ENCODE results near the gene HTATSF1.

Gene HTATSF1

GRCh38 chrX:136450050-136450830, 47.2 kb upstream of the HTATSF1 start:
- TF ChIP-seq SNAI2 (CRISPR knock-in tag; IDR thresholded peaks at IDR 0.05) (no peak), PATZ1 (CRISPR knock-in tag; IDR thresholded peaks at IDR 0.05; ENCODE audit: borderline replicate concordance) (no peak), GLIS3 (CRISPR knock-in tag; IDR thresholded peaks at IDR 0.05) (no peak), TSHZ2 (CRISPR knock-in tag; IDR thresholded peaks at IDR 0.05) (no peak), TCF4 (CRISPR knock-in tag; IDR thresholded peaks at IDR 0.05; ENCODE audit: borderline replicate concordance) (no peak)
- ATAC-seq, result no peak

- no peak for ATAC-seq
- TF ChIP-seq ZNF70 (CRISPR knock-in tag; IDR thresholded peaks at IDR 0.05) (no peak), POU6F1 (CRISPR knock-in tag; IDR thresholded peaks at IDR 0.05; ENCODE audit: borderline replicate concordance, low read depth) (no peak), RARB (CRISPR knock-in tag; IDR thresholded peaks at IDR 0.05) (no peak), CREB5 (CRISPR knock-in tag; IDR thresholded peaks at IDR 0.05; ENCODE audit: low read depth) (no peak), SNAI2 (CRISPR knock-in tag; IDR thresholded peaks at IDR 0.05) (no peak), TCF4 (CRISPR knock-in tag; IDR thresholded peaks at IDR 0.05; ENCODE audit: borderline replicate concordance) (no peak), PATZ1 (CRISPR knock-in tag; IDR thresholded peaks at IDR 0.05; ENCODE audit: borderline replicate concordance) (no peak), ISL1 (CRISPR knock-in tag; IDR thresholded peaks at IDR 0.05) (no peak), GLIS3 (CRISPR knock-in tag; IDR thresholded peaks at IDR 0.05) (no peak), BACH2 (CRISPR knock-in tag; IDR thresholded peaks at IDR 0.05; ENCODE audit: borderline replicate concordance) (no peak), ZC3H10 (CRISPR knock-in tag; IDR thresholded peaks at IDR 0.05) (no peak), ZFP30 (CRISPR knock-in tag; IDR thresholded peaks at IDR 0.05) (no peak), CSDC2 (CRISPR knock-in tag; IDR thresholded peaks at IDR 0.05) (no peak), ZNF565 (CRISPR knock-in tag; conservative IDR thresholded peaks at IDR 0.05; ENCODE audit: low read depth) (no peak)
Observed at GRCh38 chrX:136452614-136453013, 44.8 kb upstream of the HTATSF1 start.

- TF ChIP-seq ZFP30 (CRISPR knock-in tag; IDR thresholded peaks at IDR 0.05) (no peak), ZFP3 (CRISPR knock-in tag; IDR thresholded peaks at IDR 0.05) (no peak), ESRRG (CRISPR knock-in tag; IDR thresholded peaks at IDR 0.05) (no peak), SNAI2 (CRISPR knock-in tag; IDR thresholded peaks at IDR 0.05) (no peak)
- ATAC-seq, result no peak
Observed at GRCh38 chrX:136453114-136453513, 44.3 kb upstream of the HTATSF1 start.

- ATAC-seq, result no peak
- TF ChIP-seq ZFP3 (CRISPR knock-in tag; IDR thresholded peaks at IDR 0.05) (no peak), RARB (CRISPR knock-in tag; IDR thresholded peaks at IDR 0.05) (no peak), ZFP30 (CRISPR knock-in tag; IDR thresholded peaks at IDR 0.05) (no peak), ARNTL (CRISPR knock-in tag; IDR thresholded peaks at IDR 0.05; ENCODE audit: borderline replicate concordance, low read depth) (no peak), GLIS3 (CRISPR knock-in tag; IDR thresholded peaks at IDR 0.05) (no peak)
Observed at GRCh38 chrX:136453771-136454170, 43.6 kb upstream of the HTATSF1 start.

Data from SK-N-SH treated with all-trans-retinoic acid at 6 μM for 48 hours (cell line).